Measurements from ENCODE around the gene RASSF6.
"Not testable (repeated sequence)": the region's sequence is repeated elsewhere in the genome, so short reads cannot be mapped to it uniquely, and the experiment has no call there.

Gene RASSF6

GRCh38 chr4:73576381-73576780 lies 43.9 kb downstream of the RASSF6 start:
- Histone ChIP-seq H3K9ac (ENCODE audit: low read length in 2 of 2) (no peak overlapping the region), H3K9me3 (ENCODE audit: control insufficient read depth in 2 of 2, low read length in 2 of 2) (no peaks in the 10 kb centered on the region), H3K27ac (ENCODE audit: low read length) (no peak overlapping the region), H3K4me1 (ENCODE audit: control insufficient read depth, insufficient read depth, low read length) (no peaks in the 10 kb centered on the region), H3K4me3 (ENCODE audit: low read length in 2 of 2) (no peak overlapping the region), H3K27me3 (ENCODE audit: control insufficient read depth in 1 of 2, insufficient read depth in 2 of 2, low read length in 2 of 2) (no peaks in the 10 kb centered on the region), H3K36me3 (ENCODE audit: control insufficient read depth in 2 of 2, insufficient read depth in 2 of 2, low read length in 2 of 2) (no peaks in the 10 kb centered on the region)

GRCh38 chr4:73575660-73576059 lies 44.6 kb downstream of the RASSF6 start:
- Histone ChIP-seq H3K4me1 (ENCODE audit: control insufficient read depth, insufficient read depth, low read length) (no peaks in the 10 kb centered on the region), H3K4me3 (ENCODE audit: low read length in 2 of 2) (no peak overlapping the region), H3K36me3 (ENCODE audit: control insufficient read depth in 2 of 2, insufficient read depth in 2 of 2, low read length in 2 of 2) (no peaks in the 10 kb centered on the region), H3K27ac (ENCODE audit: low read length) (no peak overlapping the region), H3K27me3 (ENCODE audit: control insufficient read depth in 1 of 2, insufficient read depth in 2 of 2, low read length in 2 of 2) (no peaks in the 10 kb centered on the region), H3K9me3 (ENCODE audit: control insufficient read depth in 2 of 2, low read length in 2 of 2) (no peaks in the 10 kb centered on the region), H3K9ac (ENCODE audit: low read length in 2 of 2) (no peak overlapping the region)

- H3K27ac ChIP-seq (ENCODE audit: low read length): no peak overlapping the region
Observed at GRCh38 chr4:73573794-73574528, 46.3 kb downstream of the RASSF6 start.

GRCh38 chr4:73550865-73551264 lies 69.4 kb downstream of the RASSF6 start:
- not testable (repeated sequence) for H3K9ac ChIP-seq (ENCODE audit: low read length in 2 of 2); H3K4me3 ChIP-seq (ENCODE audit: low read length in 2 of 2); H3K4me1 ChIP-seq (ENCODE audit: control insufficient read depth, insufficient read depth, low read length); H3K27ac ChIP-seq (ENCODE audit: low read length); H3K36me3 ChIP-seq (ENCODE audit: control insufficient read depth in 2 of 2, insufficient read depth in 2 of 2, low read length in 2 of 2); H3K9me3 ChIP-seq (ENCODE audit: control insufficient read depth in 2 of 2, low read length in 2 of 2); H3K27me3 ChIP-seq (ENCODE audit: control insufficient read depth in 1 of 2, insufficient read depth in 2 of 2, low read length in 2 of 2)

More at GRCh38 chr4:73573794-73574528, 46.3 kb downstream of the RASSF6 start:
- Histone ChIP-seq H3K4me3 (ENCODE audit: low read length in 2 of 2) (no peak overlapping the region), H3K9me3 (ENCODE audit: control insufficient read depth in 2 of 2, low read length in 2 of 2) (no peaks in the 10 kb centered on the region), H3K36me3 (ENCODE audit: control insufficient read depth in 2 of 2, insufficient read depth in 2 of 2, low read length in 2 of 2) (no peaks in the 10 kb centered on the region), H3K27me3 (ENCODE audit: control insufficient read depth in 1 of 2, insufficient read depth in 2 of 2, low read length in 2 of 2) (no peaks in the 10 kb centered on the region), H3K4me1 (ENCODE audit: control insufficient read depth, insufficient read depth, low read length) (no peaks in the 10 kb centered on the region), H3K9ac (ENCODE audit: low read length in 2 of 2) (no peak overlapping the region)

- H3K4me1 ChIP-seq (ENCODE audit: control insufficient read depth, insufficient read depth, low read length): no peaks in the 10 kb centered on the region
- no peak overlapping the region for H3K27ac ChIP-seq (ENCODE audit: low read length)
- H3K9ac ChIP-seq (ENCODE audit: low read length in 2 of 2): no peak overlapping the region
- H3K36me3 ChIP-seq (ENCODE audit: control insufficient read depth in 2 of 2, insufficient read depth in 2 of 2, low read length in 2 of 2): no peaks in the 10 kb centered on the region
- no peak overlapping the region for H3K4me3 ChIP-seq (ENCODE audit: low read length in 2 of 2)
- H3K9me3 ChIP-seq (ENCODE audit: control insufficient read depth in 2 of 2, low read length in 2 of 2): no peaks in the 10 kb centered on the region
- H3K27me3 ChIP-seq (ENCODE audit: control insufficient read depth in 1 of 2, insufficient read depth in 2 of 2, low read length in 2 of 2): no peaks in the 10 kb centered on the region
Observed at GRCh38 chr4:73544620-73545019, 75.6 kb downstream of the RASSF6 start.

GRCh38 chr4:73541251-73541650 lies 79.0 kb downstream of the RASSF6 start:
- H3K4me3 ChIP-seq (ENCODE audit: low read length in 2 of 2): no peak overlapping the region
- H3K36me3 ChIP-seq (ENCODE audit: control insufficient read depth in 2 of 2, insufficient read depth in 2 of 2, low read length in 2 of 2): no peaks in the 10 kb centered on the region
- no peaks in the 10 kb centered on the region for H3K4me1 ChIP-seq (ENCODE audit: control insufficient read depth, insufficient read depth, low read length)
- no peak overlapping the region for H3K27ac ChIP-seq (ENCODE audit: low read length)
- H3K27me3 ChIP-seq (ENCODE audit: control insufficient read depth in 1 of 2, insufficient read depth in 2 of 2, low read length in 2 of 2): no peaks in the 10 kb centered on the region
- H3K9ac ChIP-seq (ENCODE audit: low read length in 2 of 2): no peak overlapping the region
- H3K9me3 ChIP-seq (ENCODE audit: control insufficient read depth in 2 of 2, low read length in 2 of 2): no peaks in the 10 kb centered on the region

- H3K9ac ChIP-seq (ENCODE audit: low read length in 2 of 2): no peak overlapping the region
- no peaks in the 10 kb centered on the region for H3K4me1 ChIP-seq (ENCODE audit: control insufficient read depth, insufficient read depth, low read length)
- no peaks in the 10 kb centered on the region for H3K27me3 ChIP-seq (ENCODE audit: control insufficient read depth in 1 of 2, insufficient read depth in 2 of 2, low read length in 2 of 2)
- H3K27ac ChIP-seq (ENCODE audit: low read length): no peak overlapping the region
- H3K36me3 ChIP-seq (ENCODE audit: control insufficient read depth in 2 of 2, insufficient read depth in 2 of 2, low read length in 2 of 2): no peaks in the 10 kb centered on the region
- H3K4me3 ChIP-seq (ENCODE audit: low read length in 2 of 2): no peak overlapping the region
- no peaks in the 10 kb centered on the region for H3K9me3 ChIP-seq (ENCODE audit: control insufficient read depth in 2 of 2, low read length in 2 of 2)
Observed at GRCh38 chr4:73540826-73541225, 79.4 kb downstream of the RASSF6 start.

- H3K9ac ChIP-seq (ENCODE audit: low read length in 2 of 2): no peak overlapping the region
- H3K4me3 ChIP-seq (ENCODE audit: low read length in 2 of 2): no peak overlapping the region
- no peaks in the 10 kb centered on the region for H3K36me3 ChIP-seq (ENCODE audit: control insufficient read depth in 2 of 2, insufficient read depth in 2 of 2, low read length in 2 of 2)
- H3K9me3 ChIP-seq (ENCODE audit: control insufficient read depth in 2 of 2, low read length in 2 of 2): no peaks in the 10 kb centered on the region
- H3K4me1 ChIP-seq (ENCODE audit: control insufficient read depth, insufficient read depth, low read length): no peaks in the 10 kb centered on the region
- no peaks in the 10 kb centered on the region for H3K27me3 ChIP-seq (ENCODE audit: control insufficient read depth in 1 of 2, insufficient read depth in 2 of 2, low read length in 2 of 2)
- no peak overlapping the region for H3K27ac ChIP-seq (ENCODE audit: low read length)
Observed at GRCh38 chr4:73539386-73539785, 80.8 kb downstream of the RASSF6 start.

GRCh38 chr4:73538162-73538561 lies 82.1 kb downstream of the RASSF6 start:
- no peaks in the 10 kb centered on the region for H3K27me3 ChIP-seq (ENCODE audit: control insufficient read depth in 1 of 2, insufficient read depth in 2 of 2, low read length in 2 of 2)
- no peaks in the 10 kb centered on the region for H3K36me3 ChIP-seq (ENCODE audit: control insufficient read depth in 2 of 2, insufficient read depth in 2 of 2, low read length in 2 of 2)
- H3K4me1 ChIP-seq (ENCODE audit: control insufficient read depth, insufficient read depth, low read length): no peaks in the 10 kb centered on the region
- no peak overlapping the region for H3K4me3 ChIP-seq (ENCODE audit: low read length in 2 of 2)
- no peaks in the 10 kb centered on the region for H3K9me3 ChIP-seq (ENCODE audit: control insufficient read depth in 2 of 2, low read length in 2 of 2)
- H3K27ac ChIP-seq (ENCODE audit: low read length): no peak overlapping the region
- no peak overlapping the region for H3K9ac ChIP-seq (ENCODE audit: low read length in 2 of 2)

- Histone ChIP-seq H3K36me3 (ENCODE audit: control insufficient read depth in 2 of 2, insufficient read depth in 2 of 2, low read length in 2 of 2) (no peaks in the 10 kb centered on the region), H3K27ac (ENCODE audit: low read length) (no peak overlapping the region), H3K4me3 (ENCODE audit: low read length in 2 of 2) (no peak overlapping the region), H3K4me1 (ENCODE audit: control insufficient read depth, insufficient read depth, low read length) (no peaks in the 10 kb centered on the region), H3K27me3 (ENCODE audit: control insufficient read depth in 1 of 2, insufficient read depth in 2 of 2, low read length in 2 of 2) (no peaks in the 10 kb centered on the region), H3K9ac (ENCODE audit: low read length in 2 of 2) (no peak overlapping the region), H3K9me3 (ENCODE audit: control insufficient read depth in 2 of 2, low read length in 2 of 2) (no peaks in the 10 kb centered on the region)
Observed at GRCh38 chr4:73533515-73534422, 86.5 kb downstream of the RASSF6 start.

GRCh38 chr4:73528171-73528570 lies 92.1 kb downstream of the RASSF6 start:
- Histone ChIP-seq H3K9me3 (ENCODE audit: control insufficient read depth in 2 of 2, low read length in 2 of 2) (no peaks in the 10 kb centered on the region), H3K9ac (ENCODE audit: low read length in 2 of 2) (no peak overlapping the region), H3K4me3 (ENCODE audit: low read length in 2 of 2) (no peak overlapping the region), H3K27ac (ENCODE audit: low read length) (no peak overlapping the region), H3K27me3 (ENCODE audit: control insufficient read depth in 1 of 2, insufficient read depth in 2 of 2, low read length in 2 of 2) (peaks cover 0 to 2% of the 10 kb centered on the region in 2 donors), H3K4me1 (ENCODE audit: control insufficient read depth, insufficient read depth, low read length) (no peaks in the 10 kb centered on the region), H3K36me3 (ENCODE audit: control insufficient read depth in 2 of 2, insufficient read depth in 2 of 2, low read length in 2 of 2) (no peaks in the 10 kb centered on the region)
